Stomach smooth muscle (tissue), 2 donors: ENCODE results near the gene CX3CR1.

ENCODE experiments used
- H3K27ac ChIP-seq: one replicate; pipeline ENCODE4 v1.7.0; 2013; ENCODE audit warnings: mild to moderate bottlenecking, low read length, inconsistent platforms
- H3K27me3 ChIP-seq, 2 donors: one replicate each; pipeline ENCODE4 v1.7.0; 2013; ENCODE audit warnings: low read length in 2 of 2; ENCODE audit not compliant: insufficient read depth in 2 of 2, control insufficient read depth in 1 of 2
- H3K36me3 ChIP-seq, 2 donors: one replicate each; pipeline ENCODE4 v1.7.0; 2013; ENCODE audit warnings: low read length in 2 of 2; ENCODE audit not compliant: control insufficient read depth in 2 of 2, insufficient read depth in 2 of 2
- H3K4me1 ChIP-seq: one replicate; pipeline ENCODE4 v1.7.0; 2013; ENCODE audit warnings: low read length; ENCODE audit not compliant: control insufficient read depth, insufficient read depth
- H3K4me3 ChIP-seq, 2 donors: one replicate each; pipeline ENCODE4 v1.7.0; 2013; ENCODE audit warnings: low read length in 2 of 2
- H3K9ac ChIP-seq, 2 donors: one replicate each; pipeline ENCODE4 v1.7.0; 2013; ENCODE audit warnings: low read length in 2 of 2, mild to moderate bottlenecking in 1 of 2
- H3K9me3 ChIP-seq, 2 donors: one replicate each; pipeline ENCODE4 v1.7.0; 2013; ENCODE audit warnings: low read length in 2 of 2; ENCODE audit not compliant: control insufficient read depth in 2 of 2
- donor health status: healthy.
- donor health status: Pancreatic carcinoma.

The CX3CR1 gene

GRCh38 chr3:39222939-39223338, 56.9 kb downstream of the CX3CR1 start:
- Histone ChIP-seq H3K27me3 (peaks cover 2 to 4% of the 10 kb centered on the region in 2 donors), H3K4me3 (no peak overlapping the region), H3K9ac (no peak overlapping the region), H3K36me3 (no peaks in the 10 kb centered on the region), H3K27ac (no peak overlapping the region), H3K9me3 (no peaks in the 10 kb centered on the region), H3K4me1 (no peaks in the 10 kb centered on the region)

DNA sequence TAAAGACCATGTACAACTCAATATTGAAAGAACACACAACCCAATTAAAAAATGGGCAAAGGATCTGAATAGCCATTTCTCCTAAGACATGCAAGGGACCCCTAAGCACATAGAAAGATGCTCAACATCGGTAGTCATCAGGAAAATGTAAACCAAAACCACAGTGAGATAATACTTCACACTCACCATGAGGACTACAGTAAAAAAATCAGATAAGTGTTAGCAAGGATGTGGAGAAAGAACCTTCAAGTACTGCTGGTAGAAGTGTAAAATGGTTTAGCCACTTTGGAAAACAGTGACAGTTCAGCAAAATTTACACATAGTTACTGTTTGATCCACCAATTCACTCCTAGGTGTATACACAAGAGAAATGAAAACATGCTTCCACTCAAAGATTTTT, 57.4 kb downstream of the CX3CR1 start:
- Histone ChIP-seq H3K4me3 (no peak overlapping the region), H3K27me3 (peaks cover 3 to 4% of the 10 kb centered on the region in 2 donors), H3K27ac (no peak overlapping the region), H3K9me3 (no peaks in the 10 kb centered on the region), H3K4me1 (no peaks in the 10 kb centered on the region), H3K9ac (no peak overlapping the region), H3K36me3 (no peaks in the 10 kb centered on the region)

- no peak overlapping the region for H3K9ac ChIP-seq
Measured at GRCh38 chr3:39221141-39221530, 58.7 kb downstream of the CX3CR1 start.

GRCh38 chr3:39220407-39221140, 59.3 kb downstream of the CX3CR1 start:
- Histone ChIP-seq H3K4me1 (no peaks in the 10 kb centered on the region), H3K4me3 (no peak overlapping the region), H3K9ac (no peak overlapping the region), H3K9me3 (no peaks in the 10 kb centered on the region), H3K27me3 (peaks cover 3 to 4% of the 10 kb centered on the region in 2 donors), H3K27ac (no peak overlapping the region), H3K36me3 (no peaks in the 10 kb centered on the region)

More at GRCh38 chr3:39221141-39221530, 58.7 kb downstream of the CX3CR1 start:
- no peak overlapping the region for H3K27ac ChIP-seq
- H3K36me3 ChIP-seq, result no peaks in the 10 kb centered on the region
- no peaks in the 10 kb centered on the region for H3K4me1 ChIP-seq
- no peaks in the 10 kb centered on the region for H3K9me3 ChIP-seq
- H3K27me3 ChIP-seq, result peaks cover 3 to 4% of the 10 kb centered on the region in 2 donors
- no peak overlapping the region for H3K4me3 ChIP-seq

DNA sequence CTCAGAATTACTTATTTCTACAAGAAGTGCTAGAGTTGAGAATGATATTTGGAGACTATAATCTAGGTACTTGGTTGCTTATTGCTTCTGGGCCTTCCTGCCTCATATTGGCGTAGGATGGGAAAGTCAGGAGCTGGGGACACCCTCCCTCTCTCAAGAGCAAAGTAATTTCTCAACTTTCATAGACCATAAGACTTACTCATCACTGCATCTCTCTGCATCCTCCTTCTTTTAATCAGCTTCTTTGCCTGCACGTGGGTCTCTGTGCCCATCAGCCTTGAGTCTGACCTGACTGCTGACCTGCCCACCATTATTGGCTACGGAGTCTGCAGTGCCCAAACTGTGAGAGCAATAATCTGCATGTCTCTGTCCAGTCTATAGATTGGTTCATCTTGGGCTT, 60.1 kb downstream of the CX3CR1 start:
- H3K4me1 ChIP-seq, result no peaks in the 10 kb centered on the region
- no peak overlapping the region for H3K27ac ChIP-seq
- H3K9ac ChIP-seq, result no peak overlapping the region
- H3K27me3 ChIP-seq, result peaks cover 3 to 4% of the 10 kb centered on the region in 2 donors
- no peaks in the 10 kb centered on the region for H3K9me3 ChIP-seq
- no peak overlapping the region for H3K4me3 ChIP-seq
- H3K36me3 ChIP-seq, result no peaks in the 10 kb centered on the region

GRCh38 chr3:39216176-39216790, 63.6 kb downstream of the CX3CR1 start:
- H3K4me1 ChIP-seq, result no peaks in the 10 kb centered on the region
- no peak overlapping the region for H3K27ac ChIP-seq
- H3K9ac ChIP-seq, result no peak overlapping the region
- H3K36me3 ChIP-seq, result no peaks in the 10 kb centered on the region
- H3K9me3 ChIP-seq, result no peaks in the 10 kb centered on the region
- H3K27me3 ChIP-seq, result peaks cover 3 to 4% of the 10 kb centered on the region in 2 donors
- H3K4me3 ChIP-seq, result no peak overlapping the region

DNA sequence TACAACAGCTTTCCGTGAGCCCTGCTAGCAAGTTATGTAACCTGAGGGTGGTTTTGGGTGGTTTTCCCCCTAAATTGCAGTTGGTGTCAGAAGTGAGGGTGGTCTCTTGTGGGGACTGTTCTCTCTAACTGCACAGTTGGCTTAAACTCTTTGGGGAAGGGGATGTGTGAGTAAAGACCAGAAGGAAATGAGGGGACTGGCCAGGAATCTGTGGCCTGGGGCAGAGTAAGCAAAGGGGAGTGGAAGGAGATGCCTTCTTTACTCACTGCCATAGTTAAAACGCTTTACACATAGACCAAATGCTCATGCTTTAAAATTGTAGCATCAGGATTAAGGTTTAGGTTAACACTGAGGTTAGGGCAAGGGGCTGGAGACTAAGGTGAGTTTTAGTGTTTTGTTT, 66.2 kb downstream of the CX3CR1 start:
- H3K27me3 ChIP-seq, result peaks cover 0 to 3% of the 10 kb centered on the region in 2 donors
- H3K9ac ChIP-seq, result no peak overlapping the region
- H3K4me1 ChIP-seq, result no peaks in the 10 kb centered on the region
- H3K9me3 ChIP-seq, result no peaks in the 10 kb centered on the region
- H3K36me3 ChIP-seq, result no peaks in the 10 kb centered on the region
- no peak overlapping the region for H3K4me3 ChIP-seq
- no peak overlapping the region for H3K27ac ChIP-seq
